OCI-LY7 (cell line): ENCODE data around the gene PIGS. TPM values are rescaled to one million over a fixed set of nuclear protein-coding genes. Genes with fewer than 3 reads are reported as not detected.
A peak's percentile ranks its signal among the peaks of the same experiment; 100 is the strongest.

Experiments used
- BruUV-seq: library from RNA; stranded (reverse); fragments of 400-500 nt; replicated peaks from 2 replicates; lab custom pipeline; 2021; lab: Mats Ljungman, UMichigan
- CTCF ChIA-PET: fragments of 300-600 bp; sonication (Branson Sonifier 250); formaldehyde crosslinking; loops from one replicate; lab custom pipeline; 2022; ENCODE audit warnings: antibody characterized with exemption; ENCODE audit not compliant: unreplicated experiment; lab: Charles Lee
- POLR2A ChIA-PET: fragments of 300-600 bp; sonication (Branson Sonifier 250); formaldehyde crosslinking; loops from one replicate; lab custom pipeline; 2022; ENCODE audit warnings: antibody characterized with exemption; lab: Charles Lee
- DNase-seq: peaks from one replicate; pipeline ENCODE4 v3.0.0-alpha.2; 2015; ENCODE audit warnings: low spot score
- H2AFZ ChIP-seq: fragments of 200-600 bp; sonication (generic), shearing (Covaris generic); 2 replicates; pipeline ENCODE4 v1.6.1; 2014; ENCODE audit warnings: mild to moderate bottlenecking, antibody characterized with exemption, low read length, moderate library complexity
- H3K27ac ChIP-seq: fragments of 200-600 bp; sonication (generic); 2 replicates; pipeline ENCODE4 v1.5.1; 2014; ENCODE audit warnings: mixed run types, low read depth, mild to moderate bottlenecking, moderate library complexity, low read length, inconsistent platforms; ENCODE audit not compliant: poor library complexity, severe bottlenecking
- H3K36me3 ChIP-seq: fragments of 200-600 bp; sonication (generic); 2 replicates; pipeline ENCODE4 v1.6.1; 2014; ENCODE audit warnings: mild to moderate bottlenecking, antibody characterized with exemption, low read length, moderate library complexity, mixed read lengths; ENCODE audit not compliant: insufficient read depth
- H3K4me1 ChIP-seq: fragments of 200-600 bp; sonication (generic); 2 replicates; pipeline ENCODE4 v1.5.1; 2014; ENCODE audit warnings: mild to moderate bottlenecking, low read length; ENCODE audit not compliant: insufficient read depth, poor library complexity, severe bottlenecking
- H3K4me2 ChIP-seq: fragments of 200-600 bp; sonication (generic); 2 replicates; pipeline ENCODE4 v1.6.1; 2014; ENCODE audit warnings: mild to moderate bottlenecking, low read length
- H3K4me3 ChIP-seq: fragments of 200-600 bp; sonication (generic); 2 replicates; pipeline ENCODE4 v1.5.1; 2014; ENCODE audit warnings: mild to moderate bottlenecking, low read depth, low read length; ENCODE audit not compliant: poor library complexity, severe bottlenecking
- H3K79me2 ChIP-seq: fragments of 200-600 bp; sonication (generic); 2 replicates; pipeline ENCODE4 v1.6.1; 2016; ENCODE audit warnings: low read depth, mild to moderate bottlenecking, low read length, moderate library complexity, mixed read lengths; ENCODE audit not compliant: insufficient read depth
- H3K9me2 ChIP-seq: fragments of 200-600 bp; sonication (generic); 2 replicates; pipeline ENCODE4 v1.6.1; 2016; ENCODE audit warnings: mild to moderate bottlenecking, low read length, mixed read lengths; ENCODE audit not compliant: insufficient read depth
- H3K9me3 ChIP-seq: fragments of 200-600 bp; sonication (generic); 2 replicates; pipeline ENCODE4 v1.6.1; 2014; ENCODE audit warnings: mild to moderate bottlenecking, mixed run types, low read length, mixed read lengths
- H4K20me1 ChIP-seq: fragments of 200-600 bp; sonication (generic); 2 replicates; pipeline ENCODE4 v1.6.1; 2014; ENCODE audit warnings: mild to moderate bottlenecking, antibody characterized with exemption, low read length, moderate library complexity, mixed read lengths; ENCODE audit not compliant: insufficient read depth
- CTCF ChIP-seq: fragments of 200-600 bp; sonication (generic); conservative IDR thresholded peaks from 2 replicates; pipeline ENCODE4 v1.5.1; 2014; ENCODE audit warnings: mild to moderate bottlenecking, antibody characterized with exemption, low read length, moderate library complexity, mixed read lengths
- EZH2phosphoT487 ChIP-seq: fragments of 200-600 bp; sonication (generic); IDR thresholded peaks from 2 replicates; pipeline ENCODE4 v1.6.1; 2018; ENCODE audit warnings: low read depth, borderline replicate concordance, mild to moderate bottlenecking, mixed run types, antibody characterized with exemption, low read length, moderate library complexity, mixed read lengths
- intact Hi-C: fragments of 100-400 bp; cut with micrococcal nuclease; formaldehyde crosslinking; loops from one replicate; pipeline ENCODE4 v1.10.0; 2022; ENCODE audit not compliant: unreplicated experiment
- total RNA-seq, 2 experiments: library from RNA; depleted of rRNA in 1 of 2; stranded (reverse); fragments of >200 nt in 1 of 2; shearing (Covaris generic) in 1 of 2; gene quantifications; 2 replicates each; pipeline ENCODE4 v1.2.3, GENCODE V29; 2014 to 2022

Gene PIGS
- total RNA-seq, 2 experiments from 2014 or later: 13.9 to 34.0 TPM

GRCh38 chr17:28547623-28548416 lies 23.5 kb downstream of the PIGS start:
- Histone ChIP-seq H3K36me3 (no peaks in the 10 kb centered on the region), H3K4me2 (peak overlapping the region; percentile 15; the same call in 1 of the 2 replicates), H4K20me1 (no peaks in the 10 kb centered on the region), H2AFZ (no peak overlapping the region), H3K9me3 (no peaks in the 10 kb centered on the region), H3K27ac (no peak overlapping the region), H3K4me3 (no peak overlapping the region), H3K79me2 (no peaks in the 10 kb centered on the region), H3K9me2 (no peaks in the 10 kb centered on the region), H3K4me1 (peaks cover 29% of the 10 kb centered on the region)
- BruUV-seq: no TSS peak
- CTCF ChIA-PET: interaction anchor here (0.9 kb wide), 1 partner anchor 50 kb away, joined by 3 read pairs; no protein-coding TSS in a partner anchor
- POLR2A ChIA-PET: no interaction called here
- peak; percentile 97 for TF ChIP-seq CTCF
- TF ChIP-seq EZH2phosphoT487: no peak
- intact Hi-C loops: loop anchor here (2.0 kb wide), 1 partner anchor 53 kb away; no protein-coding TSS in a partner anchor
- peak; percentile 81 for DNase-seq

- intact Hi-C loops: no loop called here
Measured at GRCh38 chr17:28547096-28547622, 24.2 kb downstream of the PIGS start.

More at GRCh38 chr17:28547096-28547622, 24.2 kb downstream of the PIGS start:
- DNase-seq: no peak
- BruUV-seq: no TSS peak
- POLR2A ChIA-PET: interaction anchor here (0.6 kb wide), 1 partner anchor 102 kb away, joined by 5 read pairs; no protein-coding TSS in a partner anchor
- Histone ChIP-seq H3K27ac (no peak overlapping the region), H2AFZ (no peak overlapping the region), H3K9me2 (no peaks in the 10 kb centered on the region), H3K9me3 (no peaks in the 10 kb centered on the region), H3K4me1 (peaks cover 27% of the 10 kb centered on the region), H3K4me2 (no peak overlapping the region; the same call in 1 of the 2 replicates), H3K36me3 (no peaks in the 10 kb centered on the region), H3K4me3 (no peak overlapping the region), H3K79me2 (no peaks in the 10 kb centered on the region), H4K20me1 (no peaks in the 10 kb centered on the region)
- TF ChIP-seq CTCF (no peak), EZH2phosphoT487 (no peak)
- CTCF ChIA-PET: no interaction called here
